Gastroesophageal sphincter (tissue), 4 donors: Measurements from ENCODE around the gene STPG2. TPM values are rescaled to one million over a fixed set of nuclear protein-coding genes. Genes with fewer than 3 reads are reported as not detected.

Source experiments
- ATAC-seq: fragments of 150-250 bp; one replicate; pipeline ENCODE4 v1.9.1; 2016; ENCODE audit warnings: mild to moderate bottlenecking, moderate library complexity
- H3K27ac ChIP-seq, 4 donors: fragments of 200-600 bp; sonication (generic) in 3 of 4; 1 replicate in 3 of 4; 2 replicates in 1 of 4; pipeline ENCODE4 v1.5.1; 2016 to 2019
- H3K27me3 ChIP-seq: fragments of 200-600 bp; sonication (generic); one replicate; pipeline ENCODE4 v1.5.1; 2019
- H3K36me3 ChIP-seq, 2 donors: fragments of 200-600 bp; sonication (generic); one replicate each; pipeline ENCODE4 v1.5.1; 2019; ENCODE audit warnings: control low read depth in 1 of 2
- H3K4me1 ChIP-seq, 3 donors: fragments of 200-600 bp; sonication (generic); 1 replicate in 2 of 3; 2 replicates in 1 of 3; pipeline ENCODE4 v1.5.1; 2016 to 2019; ENCODE audit warnings: control low read depth in 2 of 3
- H3K4me3 ChIP-seq, 2 donors: fragments of 200-600 bp; sonication (generic); one replicate each; pipeline ENCODE4 v1.5.1; 2019; ENCODE audit warnings: mild to moderate bottlenecking in 1 of 2, moderate library complexity in 1 of 2
- H3K9me3 ChIP-seq, 3 donors: fragments of 200-600 bp; sonication (generic); one replicate each; pipeline ENCODE4 v1.5.1; 2017 to 2019; ENCODE audit warnings: control low read depth in 2 of 3
- CTCF ChIP-seq, 4 experiments: fragments of 200-600 bp in 2 of 4; fragments of 450-650 bp in 2 of 4; sonication (generic) in 1 of 4; IDR thresholded peaks; one replicate each; pipeline ENCODE4 v1.5.1; 2017 to 2019; ENCODE audit warnings: antibody characterized with exemption in 4 of 4, mild to moderate bottlenecking in 2 of 4, moderate library complexity in 2 of 4
- EP300 ChIP-seq: sonication (generic); formaldehyde crosslinking; IDR thresholded peaks from one replicate; pipeline ENCODE4 v1.6.1; 2017; ENCODE audit warnings: antibody characterized with exemption, mild to moderate bottlenecking
- POLR2A ChIP-seq, 2 donors: fragments of 450-650 bp; IDR thresholded peaks; one replicate each; pipeline ENCODE4 v1.6.1; 2017; ENCODE audit warnings: antibody characterized with exemption in 2 of 2, mild to moderate bottlenecking in 2 of 2, moderate library complexity in 1 of 2
- POLR2AphosphoS5 ChIP-seq: sonication (generic); formaldehyde crosslinking; IDR thresholded peaks from one replicate; pipeline ENCODE4 v1.6.1; 2017; ENCODE audit warnings: antibody characterized with exemption
- WGBS, 2 donors: methylation state at CpG; one replicate each; pipeline ENCODE4 v1.1.5; 2018; ENCODE audit warnings: low coverage in 1 of 2; 5-methylcytosine and 5-hydroxymethylcytosine counted together
- total RNA-seq, 4 donors: library from RNA; depleted of rRNA; stranded (reverse); fragments of >200 nt; gene quantifications; one replicate each; pipeline ENCODE4 v1.1.0, GENCODE V29; 2016

STPG2 gene
- total RNA-seq, 4 donors from 2014 or later = 0.13 to 0.62 TPM; not detected in 2

- 71 to 88% methylated on average over 1 of the region's 1 CpG for WGBS, 2 donors
- Histone ChIP-seq H3K9me3 (no peaks in the 10 kb centered on the region), H3K4me1 (no peaks in the 10 kb centered on the region), H3K4me3 (no peak overlapping the region), H3K27ac (no peak overlapping the region), H3K27me3 (no peaks in the 10 kb centered on the region), H3K36me3 (no peaks in the 10 kb centered on the region)
- no peak for TF ChIP-seq EP300
- TF ChIP-seq CTCF (IDR thresholded peaks at IDR 0.05) = no peak
- no peak for TF ChIP-seq POLR2AphosphoS5
- TF ChIP-seq POLR2A (IDR thresholded peaks at IDR 0.05) = no peak
- ATAC-seq = no peak
Measured at GRCh38 chr4:97517939-97518338, 625.3 kb downstream of the STPG2 start.

- Histone ChIP-seq H3K4me3 (no peak overlapping the region), H3K4me1 (no peaks in the 10 kb centered on the region), H3K27ac (no peak overlapping the region), H3K36me3 (no peaks in the 10 kb centered on the region), H3K27me3 (no peaks in the 10 kb centered on the region), H3K9me3 (no peaks in the 10 kb centered on the region)
- TF ChIP-seq CTCF (IDR thresholded peaks at IDR 0.05) (no peak), POLR2A (IDR thresholded peaks at IDR 0.05) (no peak), POLR2AphosphoS5 (no peak), EP300 (no peak)
- WGBS, 2 donors = 39 to 50% methylated on average over 3 of the region's 3 CpGs
- ATAC-seq = no peak
Measured at GRCh38 chr4:97513917-97514316, 629.4 kb downstream of the STPG2 start.

Other genes with a start within 250 kb of the STPG2 start
- gene RAP1GDS1, start 117.9 kb upstream of the STPG2 start, total RNA-seq = 10 to 100 TPM; 30.9 to 46.1 (median 40.5) TPM